ENCODE results near the gene ELAVL2. TPM values are rescaled to one million over a fixed set of nuclear protein-coding genes. Genes with fewer than 3 reads are reported as not detected.

ELAVL2 gene
- polyA plus RNA-seq, 1 donor from 2014 or later, result not detected

DNA sequence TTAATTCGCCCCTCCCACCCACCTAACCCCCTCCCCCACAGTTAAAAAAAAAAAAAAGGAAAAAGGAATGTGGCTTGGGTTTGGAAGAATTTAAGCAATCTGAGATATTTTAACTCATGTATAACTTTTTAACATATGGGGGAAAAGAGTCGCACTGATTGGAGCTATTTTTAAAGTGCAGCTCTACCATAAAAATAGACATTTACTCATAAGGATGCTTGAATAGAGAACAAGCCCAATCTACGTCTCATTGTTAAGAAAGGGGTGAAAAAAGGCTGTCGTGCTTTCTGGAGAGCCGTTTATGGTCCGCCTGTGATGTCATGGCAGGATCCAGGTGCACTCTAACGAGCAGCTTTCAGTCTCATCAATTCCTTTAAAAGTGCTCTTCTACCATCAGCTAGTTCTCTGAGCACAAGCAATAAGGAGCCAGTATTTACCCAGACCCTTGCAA, 142.4 kb downstream of the ELAVL2 start:
- H3K36me3 Mint-ChIP-seq, result no peaks in the 10 kb centered on the region
- no peak overlapping the region for H3K27ac Mint-ChIP-seq
- no peak overlapping the region for H3K4me3 Mint-ChIP-seq
- peaks cover 0 to 3% (median 0%) of the 10 kb centered on the region in 3 donors for H3K9me3 Mint-ChIP-seq
- H3K4me1 Mint-ChIP-seq, result no peaks in the 10 kb centered on the region
- no peaks in the 10 kb centered on the region for H3K27me3 Mint-ChIP-seq

GRCh38 chr9:23682891-23683431, 143.1 kb downstream of the ELAVL2 start:
- Mint-ChIP-seq H3K9me3 (peaks cover 0 to 3% (median 0%) of the 10 kb centered on the region in 3 donors), H3K4me1 (no peaks in the 10 kb centered on the region), H3K27me3 (no peaks in the 10 kb centered on the region), H3K36me3 (no peaks in the 10 kb centered on the region), H3K4me3 (no peak overlapping the region), H3K27ac (no peak overlapping the region)

GRCh38 chr9:23682352-23682751, 143.7 kb downstream of the ELAVL2 start:
- Mint-ChIP-seq H3K4me3 (no peak overlapping the region), H3K27me3 (no peaks in the 10 kb centered on the region), H3K36me3 (no peaks in the 10 kb centered on the region), H3K4me1 (no peaks in the 10 kb centered on the region), H3K27ac (no peak overlapping the region), H3K9me3 (peaks cover 0 to 3% (median 0%) of the 10 kb centered on the region in 3 donors)

DNA sequence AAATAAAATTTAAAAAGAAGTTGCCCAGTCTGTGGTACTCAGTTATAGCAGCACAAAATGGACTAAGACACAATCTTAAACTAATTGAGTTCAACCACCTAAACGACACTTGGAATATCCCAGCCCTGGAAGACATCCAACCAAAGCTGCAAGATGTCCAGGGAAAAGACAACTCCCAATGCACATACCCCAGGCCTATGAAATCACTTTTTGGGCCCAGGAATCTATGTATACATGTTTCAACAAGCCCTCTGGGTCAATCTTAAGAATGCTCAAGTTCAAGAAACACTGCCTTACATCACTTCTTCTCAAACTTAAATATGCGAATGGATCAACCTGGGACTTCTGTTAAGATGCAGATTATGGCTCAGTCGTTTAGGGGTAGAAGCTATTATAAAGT, 148.6 kb downstream of the ELAVL2 start:
- no peak overlapping the region for H3K4me3 Mint-ChIP-seq
- no peaks in the 10 kb centered on the region for H3K4me1 Mint-ChIP-seq
- no peaks in the 10 kb centered on the region for H3K36me3 Mint-ChIP-seq
- H3K9me3 Mint-ChIP-seq, result peaks cover 1 to 7% (median 3%) of the 10 kb centered on the region in 3 donors
- H3K27me3 Mint-ChIP-seq, result no peaks in the 10 kb centered on the region
- H3K27ac Mint-ChIP-seq, result no peak overlapping the region

DNA sequence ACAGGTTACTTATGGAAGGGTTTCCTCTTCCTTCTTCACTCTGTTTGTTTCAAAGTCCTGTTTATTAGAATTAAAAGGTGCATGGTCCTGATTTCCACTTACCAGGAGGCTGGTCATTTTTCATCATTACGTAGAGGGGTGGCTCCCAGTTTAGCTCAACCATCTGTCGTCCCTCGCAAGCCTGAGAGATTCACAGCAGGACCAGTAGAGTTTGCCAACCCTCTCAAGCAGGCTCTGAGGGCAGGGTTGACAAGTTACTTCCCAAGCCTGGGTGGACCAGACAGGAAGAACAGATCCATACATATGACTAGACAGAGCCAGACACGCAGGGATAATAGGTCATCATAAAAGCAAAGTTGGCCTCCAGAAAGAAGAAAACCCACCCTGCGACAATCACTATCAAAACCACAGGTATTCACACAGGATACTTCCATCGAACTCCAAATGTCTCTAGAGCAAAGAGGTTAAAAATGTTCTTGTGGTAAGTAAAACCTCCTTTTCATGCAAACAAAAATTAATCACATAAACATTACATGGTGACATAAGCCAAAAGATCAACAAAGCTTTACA, 151.9 kb downstream of the ELAVL2 start:
- H3K4me1 Mint-ChIP-seq, result no peaks in the 10 kb centered on the region
- H3K27ac Mint-ChIP-seq, result no peak overlapping the region
- H3K9me3 Mint-ChIP-seq, result peaks cover 0 to 14% (median 3%) of the 10 kb centered on the region in 3 donors
- H3K36me3 Mint-ChIP-seq, result no peaks in the 10 kb centered on the region
- H3K27me3 Mint-ChIP-seq, result no peaks in the 10 kb centered on the region
- H3K4me3 Mint-ChIP-seq, result no peak overlapping the region

DNA sequence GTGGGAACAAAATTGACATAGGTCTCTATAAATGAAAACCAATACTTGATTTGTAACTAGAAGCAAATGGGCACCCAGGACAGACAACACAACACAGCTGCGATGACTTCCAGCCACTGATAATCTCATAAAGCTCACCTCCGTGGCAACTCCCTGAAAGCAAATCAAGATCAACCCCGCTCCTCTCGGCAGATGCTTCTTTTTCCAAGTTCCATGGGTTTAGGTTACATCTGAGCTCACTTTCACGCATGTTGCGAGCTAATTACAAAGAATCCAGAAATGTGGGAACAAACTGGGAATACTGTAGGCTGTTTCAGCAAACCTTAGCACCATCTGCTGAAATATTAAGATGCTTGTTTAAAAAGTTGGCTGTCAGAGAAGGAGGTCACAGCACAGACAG, 153.9 kb downstream of the ELAVL2 start:
- H3K27me3 Mint-ChIP-seq, result no peaks in the 10 kb centered on the region
- peaks cover 0 to 19% (median 7%) of the 10 kb centered on the region in 3 donors for H3K9me3 Mint-ChIP-seq
- no peak overlapping the region for H3K27ac Mint-ChIP-seq
- H3K4me1 Mint-ChIP-seq, result no peaks in the 10 kb centered on the region
- no peaks in the 10 kb centered on the region for H3K36me3 Mint-ChIP-seq
- H3K4me3 Mint-ChIP-seq, result no peak overlapping the region

DNA sequence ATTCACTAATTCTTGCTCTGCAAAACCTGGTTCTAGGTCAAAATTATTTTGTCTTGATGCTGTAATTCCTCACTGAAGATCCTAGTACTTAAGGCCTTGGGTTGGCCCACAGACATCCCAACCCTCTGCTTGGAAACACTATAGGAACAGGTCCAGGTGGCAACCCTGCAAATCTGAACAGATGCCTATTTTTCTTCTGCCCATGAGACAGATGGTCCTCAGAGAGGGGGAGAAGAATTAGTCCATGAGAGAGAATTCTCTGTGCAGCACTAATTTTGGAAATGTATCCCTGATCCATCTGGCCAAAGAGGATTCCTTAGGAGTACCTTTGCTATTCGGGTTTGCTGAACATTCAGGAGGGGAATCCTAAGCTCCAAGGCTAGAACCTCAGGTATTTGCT, 156.3 kb downstream of the ELAVL2 start:
- no peak overlapping the region for H3K27ac Mint-ChIP-seq
- no peaks in the 10 kb centered on the region for H3K4me1 Mint-ChIP-seq
- H3K27me3 Mint-ChIP-seq, result no peaks in the 10 kb centered on the region
- H3K36me3 Mint-ChIP-seq, result no peaks in the 10 kb centered on the region
- peaks cover 2 to 21% (median 4%) of the 10 kb centered on the region in 3 donors for H3K9me3 Mint-ChIP-seq
- H3K4me3 Mint-ChIP-seq, result no peak overlapping the region

DNA sequence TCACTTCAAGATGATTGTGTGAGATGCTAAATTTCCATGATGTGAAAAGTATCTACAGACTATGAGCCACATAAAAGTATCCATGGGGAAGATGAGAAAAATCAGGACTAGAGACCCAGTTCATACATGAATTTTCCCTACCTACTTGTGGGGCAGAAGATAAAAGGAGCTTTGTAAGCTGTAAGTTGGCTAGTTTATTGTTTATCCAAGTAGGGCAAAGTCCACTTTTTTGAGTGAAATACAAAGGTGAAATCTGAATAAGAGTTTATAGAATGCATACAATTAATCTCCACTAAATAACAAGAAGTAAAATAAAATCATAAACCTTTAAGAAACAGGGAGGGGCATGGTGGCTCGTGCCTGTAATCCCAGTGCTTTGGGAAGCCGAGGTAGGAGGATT, 160.4 kb downstream of the ELAVL2 start:
- H3K4me3 Mint-ChIP-seq, result no peak overlapping the region
- no peaks in the 10 kb centered on the region for H3K27me3 Mint-ChIP-seq
- no peaks in the 10 kb centered on the region for H3K36me3 Mint-ChIP-seq
- peaks cover 2 to 31% (median 7%) of the 10 kb centered on the region in 3 donors for H3K9me3 Mint-ChIP-seq
- H3K4me1 Mint-ChIP-seq, result no peaks in the 10 kb centered on the region
- no peak overlapping the region for H3K27ac Mint-ChIP-seq

DNA sequence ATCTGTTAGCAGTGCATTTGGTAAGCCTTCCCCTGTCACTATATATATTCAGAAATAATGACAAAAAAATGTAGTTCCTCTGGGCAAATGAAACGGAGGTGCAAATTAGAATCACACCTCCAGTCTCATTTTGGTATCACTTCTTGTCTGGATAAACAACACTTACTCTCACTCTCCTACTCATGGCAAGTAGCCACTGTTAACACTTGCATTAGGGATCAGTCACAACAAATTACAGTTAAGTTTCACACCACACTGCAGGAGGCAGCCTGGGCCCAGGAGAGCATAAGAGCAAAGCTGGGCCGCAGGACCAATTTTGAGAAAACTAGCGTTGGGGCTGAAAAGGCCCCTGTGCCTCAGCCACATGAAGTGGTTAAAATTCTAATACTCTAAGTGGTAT, 161.0 kb downstream of the ELAVL2 start:
- Mint-ChIP-seq H3K27me3 (no peaks in the 10 kb centered on the region), H3K36me3 (no peaks in the 10 kb centered on the region), H3K4me3 (no peak overlapping the region), H3K27ac (no peak overlapping the region), H3K9me3 (peaks cover 2 to 34% (median 8%) of the 10 kb centered on the region in 3 donors), H3K4me1 (no peaks in the 10 kb centered on the region)

- Mint-ChIP-seq H3K4me1 (no peaks in the 10 kb centered on the region), H3K27me3 (no peaks in the 10 kb centered on the region), H3K4me3 (no peak overlapping the region), H3K9me3 (peaks cover 2 to 31% (median 8%) of the 10 kb centered on the region in 3 donors), H3K27ac (no peak overlapping the region), H3K36me3 (no peaks in the 10 kb centered on the region)
Observed at GRCh38 chr9:23663946-23664345, 162.1 kb downstream of the ELAVL2 start.

- no peaks in the 10 kb centered on the region for H3K27me3 Mint-ChIP-seq
- no peaks in the 10 kb centered on the region for H3K36me3 Mint-ChIP-seq
- no peak overlapping the region for H3K27ac Mint-ChIP-seq
- peaks cover 2 to 28% (median 8%) of the 10 kb centered on the region in 3 donors for H3K9me3 Mint-ChIP-seq
- no peaks in the 10 kb centered on the region for H3K4me1 Mint-ChIP-seq
- no peak overlapping the region for H3K4me3 Mint-ChIP-seq
Observed at GRCh38 chr9:23663536-23663935, 162.5 kb downstream of the ELAVL2 start.

DNA sequence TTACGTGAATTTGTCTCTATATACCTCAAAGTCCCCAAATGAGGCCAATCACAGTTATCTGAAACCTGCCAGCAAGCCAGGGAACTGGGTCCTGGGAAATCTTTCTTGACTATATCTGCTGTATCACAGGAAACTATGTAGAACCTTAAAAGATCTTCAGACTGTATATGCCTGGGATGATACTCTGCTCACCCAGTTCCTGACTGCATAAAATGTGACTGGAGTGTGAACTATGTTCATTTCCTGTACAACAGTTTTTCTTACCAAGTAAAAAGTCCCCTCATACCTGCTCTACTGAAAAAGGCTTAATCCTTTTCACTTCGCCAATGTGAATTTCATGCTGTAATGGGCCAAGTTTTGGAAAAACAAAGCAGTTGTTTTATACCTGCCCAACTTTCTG, 162.9 kb downstream of the ELAVL2 start:
- peaks cover 2 to 28% (median 8%) of the 10 kb centered on the region in 3 donors for H3K9me3 Mint-ChIP-seq
- no peaks in the 10 kb centered on the region for H3K27me3 Mint-ChIP-seq

GRCh38 chr9:23662320-23662719, 163.7 kb downstream of the ELAVL2 start:
- no peaks in the 10 kb centered on the region for H3K4me1 Mint-ChIP-seq
- H3K27ac Mint-ChIP-seq, result no peak overlapping the region
- peaks cover 4 to 28% (median 6%) of the 10 kb centered on the region in 3 donors for H3K9me3 Mint-ChIP-seq
- no peaks in the 10 kb centered on the region for H3K36me3 Mint-ChIP-seq
- H3K27me3 Mint-ChIP-seq, result no peaks in the 10 kb centered on the region
- H3K4me3 Mint-ChIP-seq, result no peak overlapping the region

More for the DNA sequence above, 162.9 kb downstream of the ELAVL2 start:
- Mint-ChIP-seq H3K4me3 (no peak overlapping the region), H3K4me1 (no peaks in the 10 kb centered on the region), H3K27ac (no peak overlapping the region), H3K36me3 (no peaks in the 10 kb centered on the region)

GRCh38 chr9:23659346-23660006, 166.6 kb downstream of the ELAVL2 start:
- Mint-ChIP-seq H3K4me3 (no peak overlapping the region), H3K36me3 (no peaks in the 10 kb centered on the region), H3K4me1 (no peaks in the 10 kb centered on the region), H3K9me3 (peaks cover 2 to 24% (median 5%) of the 10 kb centered on the region in 3 donors), H3K27me3 (no peaks in the 10 kb centered on the region), H3K27ac (no peak overlapping the region)

GRCh38 chr9:23658376-23659258, 167.4 kb downstream of the ELAVL2 start:
- H3K27me3 Mint-ChIP-seq, result no peaks in the 10 kb centered on the region
- H3K4me1 Mint-ChIP-seq, result no peaks in the 10 kb centered on the region
- H3K4me3 Mint-ChIP-seq, result no peak overlapping the region
- no peaks in the 10 kb centered on the region for H3K36me3 Mint-ChIP-seq
- peaks cover 2 to 26% (median 5%) of the 10 kb centered on the region in 3 donors for H3K9me3 Mint-ChIP-seq
- H3K27ac Mint-ChIP-seq, result no peak overlapping the region
